SH-SY5Y (cell line): ENCODE measurements around the gene FNIP1.
A peak's percentile ranks its signal among the peaks of the same experiment; 100 is the strongest.

ENCODE experiments used
- GATA2 ChIP-seq: IDR thresholded peaks from 2 replicates; pipeline ENCODE4 v1.6.1; 2011; ENCODE audit warnings: mild to moderate bottlenecking, low read depth, low read length
- GATA3 ChIP-seq: IDR thresholded peaks from 2 replicates; pipeline ENCODE4 v1.6.1; 2011; ENCODE audit warnings: low read depth, mild to moderate bottlenecking, low read length, moderate library complexity

DNA sequence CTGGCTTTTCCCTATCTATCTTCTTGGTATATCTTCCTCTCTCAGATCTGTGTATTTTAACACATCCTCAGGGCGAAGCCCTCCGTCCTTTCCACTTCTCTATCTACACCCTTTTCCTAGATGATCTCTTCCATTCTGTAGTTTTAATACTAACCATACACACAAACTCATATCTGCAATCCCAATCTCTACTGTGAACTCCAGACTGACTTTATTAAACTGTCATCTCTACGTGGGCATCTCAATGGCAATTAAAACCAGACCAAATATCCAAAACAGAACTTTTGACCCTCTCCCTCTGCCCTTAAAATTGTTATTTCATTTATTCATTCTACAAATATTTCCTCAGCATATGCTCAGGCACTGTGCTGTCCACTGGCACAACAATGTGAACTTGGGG is 7.1 kb downstream of the FNIP1 start:
- TF ChIP-seq GATA3 (peak; percentile 85), GATA2 (peak; percentile 62; the same call in 1 of the 2 replicates)
